Esophagus muscularis mucosa (tissue), 4 donors: ENCODE data around the gene SERPINB10.

Experiments
- EP300 ChIP-seq: sonication (generic); formaldehyde crosslinking; IDR thresholded peaks from one replicate; pipeline ENCODE4 v1.6.1; 2017; ENCODE audit warnings: antibody characterized with exemption
- POLR2A ChIP-seq: fragments of 450-650 bp; IDR thresholded peaks from one replicate; pipeline ENCODE4 v1.6.1; 2017; ENCODE audit warnings: antibody characterized with exemption, moderate library complexity, mild to moderate bottlenecking, low read depth
- POLR2AphosphoS5 ChIP-seq, 2 donors: sonication (generic); formaldehyde crosslinking; IDR thresholded peaks; one replicate each; pipeline ENCODE4 v1.6.1; 2017; ENCODE audit warnings: antibody characterized with exemption in 2 of 2
- TF ChIP-seq, protein P1 (sequence below), 3 experiments: fragments of 200-600 bp in 2 of 3; fragments of 450-650 bp in 1 of 3; sonication (generic) in 2 of 3; IDR thresholded peaks; one replicate each; pipeline ENCODE4 v1.5.1; 2017 to 2019; ENCODE audit warnings: antibody characterized with exemption in 3 of 3, mild to moderate bottlenecking in 2 of 3, moderate library complexity in 1 of 3

DNA sequence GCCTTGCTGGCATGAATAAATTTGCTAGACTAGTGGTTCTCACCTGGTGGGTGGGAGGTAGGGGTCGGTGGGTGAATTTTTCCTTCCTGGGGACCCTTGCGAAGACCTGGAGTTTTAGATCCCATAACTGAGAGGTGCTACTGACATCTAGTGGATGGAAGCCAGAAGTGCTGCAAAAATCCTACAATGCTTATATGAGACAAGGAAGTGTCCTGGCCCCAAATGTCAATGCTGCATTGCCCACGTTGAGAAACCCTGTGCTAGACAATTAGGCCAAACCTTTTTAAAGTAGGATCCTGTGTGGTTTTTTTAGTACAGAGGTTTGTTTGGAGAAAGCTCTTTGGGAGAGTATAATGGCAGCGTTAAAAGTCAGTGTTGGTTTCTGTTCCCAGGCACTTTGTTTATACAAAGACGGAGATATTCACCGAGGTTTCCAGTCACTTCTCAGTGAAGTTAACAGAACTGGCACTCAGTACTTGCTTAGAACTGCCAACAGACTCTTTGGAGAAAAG lies 71.7 kb downstream of the SERPINB10 start:
- TF ChIP-seq, protein P1, sequence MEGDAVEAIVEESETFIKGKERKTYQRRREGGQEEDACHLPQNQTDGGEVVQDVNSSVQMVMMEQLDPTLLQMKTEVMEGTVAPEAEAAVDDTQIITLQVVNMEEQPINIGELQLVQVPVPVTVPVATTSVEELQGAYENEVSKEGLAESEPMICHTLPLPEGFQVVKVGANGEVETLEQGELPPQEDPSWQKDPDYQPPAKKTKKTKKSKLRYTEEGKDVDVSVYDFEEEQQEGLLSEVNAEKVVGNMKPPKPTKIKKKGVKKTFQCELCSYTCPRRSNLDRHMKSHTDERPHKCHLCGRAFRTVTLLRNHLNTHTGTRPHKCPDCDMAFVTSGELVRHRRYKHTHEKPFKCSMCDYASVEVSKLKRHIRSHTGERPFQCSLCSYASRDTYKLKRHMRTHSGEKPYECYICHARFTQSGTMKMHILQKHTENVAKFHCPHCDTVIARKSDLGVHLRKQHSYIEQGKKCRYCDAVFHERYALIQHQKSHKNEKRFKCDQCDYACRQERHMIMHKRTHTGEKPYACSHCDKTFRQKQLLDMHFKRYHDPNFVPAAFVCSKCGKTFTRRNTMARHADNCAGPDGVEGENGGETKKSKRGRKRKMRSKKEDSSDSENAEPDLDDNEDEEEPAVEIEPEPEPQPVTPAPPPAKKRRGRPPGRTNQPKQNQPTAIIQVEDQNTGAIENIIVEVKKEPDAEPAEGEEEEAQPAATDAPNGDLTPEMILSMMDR (IDR thresholded peaks at IDR 0.05): peak; percentile 84 to 92 (median 85)
- TF ChIP-seq POLR2A: no peak
- TF ChIP-seq POLR2AphosphoS5 (IDR thresholded peaks at IDR 0.05): peak in 1 of 2 donors; percentile 20
- TF ChIP-seq EP300: no peak
